ENCODE results near the gene C5orf63. TPM values are rescaled to one million over a fixed set of nuclear protein-coding genes. Genes with fewer than 3 reads are reported as not detected.
A peak's percentile ranks its signal among the peaks of the same experiment; 100 is the strongest.
"Not testable (repeated sequence)": the region's sequence is repeated elsewhere in the genome, so short reads cannot be mapped to it uniquely, and the experiment has no call there.

C5orf63 gene
- total and polyA plus RNA-seq, 5 donors, result 4.6 to 8.9 (median 7.1) TPM

- H3K27ac ChIP-seq (ENCODE audit: low read length), result no peak overlapping the region
These were observed 66.6 kb downstream of the C5orf63 start for GRCh38 chr5:127006744-127007143.

GRCh38 chr5:127005282-127005681 is 68.0 kb downstream of the C5orf63 start:
- intact Hi-C loops (cut with DNase I); H3K4me3 ChIP-seq (ENCODE audit: low read length); DNase-seq; ATAC-seq; H3K9me3 ChIP-seq (ENCODE audit: control insufficient read depth, low read length); H3K27me3 ChIP-seq (ENCODE audit: control insufficient read depth, insufficient read depth); H3K27ac ChIP-seq (ENCODE audit: low read length): not testable (repeated sequence)
- H3K4me1 ChIP-seq (ENCODE audit: control insufficient read depth, insufficient read depth, low read length), result peaks cover 11% of the 10 kb centered on the region
- WGBS, result 77% methylated on average over 3 of the region's 3 CpGs

More at GRCh38 chr5:127006744-127007143, 66.6 kb downstream of the C5orf63 start:
- ATAC-seq (no peak), DNase-seq (no peak)
- 30% methylated on average over 5 of the region's 5 CpGs for WGBS
- Histone ChIP-seq H3K9me3 (ENCODE audit: control insufficient read depth, low read length) (no peaks in the 10 kb centered on the region), H3K4me3 (ENCODE audit: low read length) (no peak overlapping the region), H3K27me3 (ENCODE audit: control insufficient read depth, insufficient read depth) (no peaks in the 10 kb centered on the region), H3K4me1 (ENCODE audit: control insufficient read depth, insufficient read depth, low read length) (peaks cover 11% of the 10 kb centered on the region)
- intact Hi-C loops (cut with DNase I), result no loop called here

- intact Hi-C loops (cut with DNase I), result no loop called here
These were observed 68.6 kb downstream of the C5orf63 start for GRCh38 chr5:127004721-127005120.

GRCh38 chr5:127003798-127004495 is 69.4 kb downstream of the C5orf63 start:
- intact Hi-C loops (cut with DNase I), result no loop called here
- no peaks in the 10 kb centered on the region for H3K9me3 ChIP-seq (ENCODE audit: control insufficient read depth, low read length)
- H3K27me3 ChIP-seq (ENCODE audit: control insufficient read depth, insufficient read depth), result no peaks in the 10 kb centered on the region
- DNase-seq, result no peak
- peaks cover 14% of the 10 kb centered on the region for H3K4me1 ChIP-seq (ENCODE audit: control insufficient read depth, insufficient read depth, low read length)
- no peak overlapping the region for H3K4me3 ChIP-seq (ENCODE audit: low read length)
- no peak for ATAC-seq
- no peak overlapping the region for H3K27ac ChIP-seq (ENCODE audit: low read length)
- 75% methylated on average over 7 of the region's 7 CpGs for WGBS

More at GRCh38 chr5:127004721-127005120, 68.6 kb downstream of the C5orf63 start:
- Histone ChIP-seq H3K27ac (ENCODE audit: low read length) (no peak overlapping the region), H3K4me3 (ENCODE audit: low read length) (no peak overlapping the region), H3K27me3 (ENCODE audit: control insufficient read depth, insufficient read depth) (no peaks in the 10 kb centered on the region), H3K9me3 (ENCODE audit: control insufficient read depth, low read length) (no peaks in the 10 kb centered on the region), H3K4me1 (ENCODE audit: control insufficient read depth, insufficient read depth, low read length) (peaks cover 10% of the 10 kb centered on the region)
- WGBS, result 75% methylated on average over 3 of the region's 3 CpGs
- ATAC-seq (no peak), DNase-seq (no peak)

- Histone ChIP-seq H3K4me3 (ENCODE audit: low read length) (no peak overlapping the region), H3K9me3 (ENCODE audit: control insufficient read depth, low read length) (no peaks in the 10 kb centered on the region), H3K27me3 (ENCODE audit: control insufficient read depth, insufficient read depth) (no peaks in the 10 kb centered on the region), H3K4me1 (ENCODE audit: control insufficient read depth, insufficient read depth, low read length) (peaks cover 18% of the 10 kb centered on the region), H3K27ac (ENCODE audit: low read length) (no peak overlapping the region)
- DNase-seq (no peak), ATAC-seq (peak in 1 of 2 donors; percentile 15)
- 28% methylated on average over 3 of the region's 3 CpGs for WGBS
- intact Hi-C loops (cut with DNase I), result no loop called here
These were observed 70.9 kb downstream of the C5orf63 start for GRCh38 chr5:127002390-127002789.

- Histone ChIP-seq H3K9me3 (ENCODE audit: control insufficient read depth, low read length) (no peaks in the 10 kb centered on the region), H3K27me3 (ENCODE audit: control insufficient read depth, insufficient read depth) (no peaks in the 10 kb centered on the region), H3K27ac (ENCODE audit: low read length) (no peak overlapping the region), H3K4me1 (ENCODE audit: control insufficient read depth, insufficient read depth, low read length) (peaks cover 20% of the 10 kb centered on the region), H3K4me3 (ENCODE audit: low read length) (no peak overlapping the region)
- 50% methylated on average over 4 of the region's 4 CpGs for WGBS
- ATAC-seq (peak; percentile 37 to 49), DNase-seq (no peak)
- intact Hi-C loops (cut with DNase I), result no loop called here
These were observed 71.5 kb downstream of the C5orf63 start for GRCh38 chr5:127001621-127002296.

Other genes with a start within 250 kb of the C5orf63 start
- gene MARCHF3, start 42.9 kb downstream of the C5orf63 start, total RNA-seq, result 10 to 100 TPM; 13.4 to 27.0 (median 16.7) TPM
- gene MARCHF3, start 42.9 kb downstream of the C5orf63 start, polyA plus RNA-seq, result 11.0 TPM
- gene MEGF10, start 217.3 kb upstream of the C5orf63 start, total RNA-seq, result 1 to 10 TPM in 3 of 4 donors, under 1 TPM in 1; 0.47 to 2.7 (median 1.4) TPM
- gene MEGF10, start 217.3 kb upstream of the C5orf63 start, polyA plus RNA-seq, result 0.25 TPM